WTC11 (cell line): ENCODE results near the gene COBL. TPM values are rescaled to one million over a fixed set of nuclear protein-coding genes. Genes with fewer than 3 reads are reported as not detected.

Experiments
- ATAC-seq: fragments of 200-7000 bp; cut with Tn5 transposase; 2 replicates; pipeline ENCODE4 v1.10.0; 2021; ENCODE audit warnings: mild to moderate bottlenecking, moderate library complexity
- CTCF ChIA-PET: fragments of 300-600 bp; sonication (Branson Sonifier 250); formaldehyde crosslinking; loops from one replicate; lab custom pipeline; 2021; ENCODE audit warnings: antibody characterized with exemption; lab: Charles Lee
- POLR2A ChIA-PET: fragments of 350-600 bp; sonication (Branson Sonifier 250); formaldehyde crosslinking; loops from one replicate; lab custom pipeline; 2021; ENCODE audit warnings: antibody characterized with exemption; lab: Charles Lee
- DNase-seq: peaks from one replicate; pipeline ENCODE4 v3.0.0; 2021; ENCODE audit warnings: low spot score
- H3K27ac Mint-ChIP-seq: 2 replicates; pipeline ENCODE4 v1.8.0; 2021; ENCODE audit warnings: mixed read lengths
- H3K27me3 Mint-ChIP-seq: 2 replicates; pipeline ENCODE4 v1.8.0; 2021; ENCODE audit warnings: low read depth, mild to moderate bottlenecking, moderate library complexity, mixed read lengths
- H3K36me3 Mint-ChIP-seq: 2 replicates; pipeline ENCODE4 v1.8.0; 2021; ENCODE audit warnings: mixed read lengths
- H3K4me1 Mint-ChIP-seq: 2 replicates; pipeline ENCODE4 v1.8.0; 2022; ENCODE audit warnings: mixed read lengths
- H3K4me3 Mint-ChIP-seq: 2 replicates; pipeline ENCODE4 v1.8.0; 2021; ENCODE audit warnings: mild to moderate bottlenecking, moderate library complexity, mixed read lengths
- H3K9me3 Mint-ChIP-seq: 2 replicates; pipeline ENCODE4 v1.8.0; 2021; ENCODE audit warnings: mixed read lengths
- ATF1 ChIP-seq: sonication (generic); formaldehyde crosslinking; IDR thresholded peaks from 2 replicates; pipeline ENCODE4 v1.8.1; 2023; ENCODE audit warnings: mild to moderate bottlenecking, moderate library complexity, missing genetic modification reagents
- CREB1 ChIP-seq: sonication (generic); formaldehyde crosslinking; IDR thresholded peaks from 2 replicates; pipeline ENCODE4 v1.8.0; 2023; ENCODE audit warnings: mild to moderate bottlenecking, missing genetic modification reagents
- GABPB1 ChIP-seq: sonication (generic); formaldehyde crosslinking; IDR thresholded peaks from 2 replicates; pipeline ENCODE4 v1.8.1; 2023; ENCODE audit warnings: mild to moderate bottlenecking, missing genetic modification reagents
- JUN ChIP-seq: sonication (generic); formaldehyde crosslinking; IDR thresholded peaks from 2 replicates; pipeline ENCODE4 v1.8.0; 2023; ENCODE audit warnings: mild to moderate bottlenecking, missing genetic modification reagents
- KAT7 ChIP-seq: sonication (generic); formaldehyde crosslinking; IDR thresholded peaks from 2 replicates; pipeline ENCODE4 v1.8.1; 2023; ENCODE audit warnings: missing genetic modification reagents, mild to moderate bottlenecking, borderline replicate concordance
- MLX ChIP-seq: sonication (generic); formaldehyde crosslinking; IDR thresholded peaks from 2 replicates; pipeline ENCODE4 v1.8.1; 2023; ENCODE audit warnings: mild to moderate bottlenecking, missing genetic modification reagents, moderate library complexity
- NFYB ChIP-seq: sonication (generic); formaldehyde crosslinking; conservative IDR thresholded peaks from 2 replicates; pipeline ENCODE4 v1.8.0; 2022; ENCODE audit warnings: low read depth, missing genetic modification reagents
- ZBTB21 ChIP-seq: sonication (generic); formaldehyde crosslinking; IDR thresholded peaks from 2 replicates; pipeline ENCODE4 v1.8.1; 2023; ENCODE audit warnings: mild to moderate bottlenecking, missing genetic modification reagents, borderline replicate concordance
- ZNF138 ChIP-seq: sonication (generic); formaldehyde crosslinking; conservative IDR thresholded peaks from 2 replicates; pipeline ENCODE4 v1.8.1; 2022; ENCODE audit warnings: mild to moderate bottlenecking, moderate library complexity, missing genetic modification reagents
- ZNF232 ChIP-seq: sonication (generic); formaldehyde crosslinking; IDR thresholded peaks from 2 replicates; pipeline ENCODE4 v1.8.0; 2022; ENCODE audit warnings: mild to moderate bottlenecking, missing genetic modification reagents
- ZNF671 ChIP-seq: fragments of 250-450 bp; sonication (Bioruptor Pico); IDR thresholded peaks from 2 replicates; pipeline ENCODE4 v1.8.0; 2021; ENCODE audit warnings: mild to moderate bottlenecking
- total RNA-seq: library from RNA; stranded (reverse); gene quantifications from 3 replicates; pipeline ENCODE4 v1.2.3, GENCODE V29; 2021
- TF ChIP-seq, protein P1 (sequence below): sonication (generic); formaldehyde crosslinking; conservative IDR thresholded peaks from 2 replicates; pipeline ENCODE4 v1.8.1; 2022; ENCODE audit warnings: mild to moderate bottlenecking, missing genetic modification reagents
- TF ChIP-seq, protein P2 (sequence below): fragments of 250-450 bp; sonication (Bioruptor Pico); IDR thresholded peaks from 2 replicates; pipeline ENCODE4 v1.9.0; 2021; ENCODE audit warnings: mild to moderate bottlenecking, borderline replicate concordance
- TF ChIP-seq, protein P3 (sequence below): fragments of 200-600 bp; IDR thresholded peaks from 2 replicates; pipeline ENCODE4 v1.8.0; 2022; ENCODE audit warnings: antibody characterized with exemption
- TF ChIP-seq, protein P4 (sequence below): sonication (generic); formaldehyde crosslinking; IDR thresholded peaks from 2 replicates; pipeline ENCODE4 v1.8.0; 2023; ENCODE audit warnings: missing genetic modification reagents
- TF ChIP-seq, protein P5 (sequence below): sonication (generic); formaldehyde crosslinking; IDR thresholded peaks from 2 replicates; pipeline ENCODE4 v1.8.1; 2022; ENCODE audit warnings: low read depth, missing genetic modification reagents, borderline replicate concordance
- TF ChIP-seq, protein P6 (sequence below): sonication (generic); formaldehyde crosslinking; IDR thresholded peaks from 2 replicates; pipeline ENCODE4 v1.8.0; 2022; ENCODE audit warnings: missing genetic modification reagents

The COBL gene
- total RNA-seq, 1 experiment from 2014 or later: 36.5 TPM

- ATAC-seq (no peak), DNase-seq (no peak)
- TF ChIP-seq ZNF232 (CRISPR knock-in tag) (no peak), MLX (CRISPR knock-in tag) (no peak), ATF1 (CRISPR knock-in tag) (no peak)
- H3K4me1 Mint-ChIP-seq: peaks cover 22% of the 10 kb centered on the region
- POLR2A ChIA-PET: interaction anchor here (0.6 kb wide), 1 partner anchor 1920 kb away, joined by 3 read pairs; no protein-coding TSS in a partner anchor
- no peaks in the 10 kb centered on the region for H3K36me3 Mint-ChIP-seq
- CTCF ChIA-PET: interaction anchor here (0.5 to 2.7 kb wide), 4 partner anchors 15 to 115 kb away, joined by 3 to 11 read pairs (median 6); no protein-coding TSS in a partner anchor
- no peaks in the 10 kb centered on the region for H3K27me3 Mint-ChIP-seq
- no peaks in the 10 kb centered on the region for H3K9me3 Mint-ChIP-seq
- no peak overlapping the region for H3K4me3 Mint-ChIP-seq
- H3K27ac Mint-ChIP-seq: no peak overlapping the region
Observed at GRCh38 chr7:51251290-51251689, 65.3 kb downstream of the COBL start.

DNA sequence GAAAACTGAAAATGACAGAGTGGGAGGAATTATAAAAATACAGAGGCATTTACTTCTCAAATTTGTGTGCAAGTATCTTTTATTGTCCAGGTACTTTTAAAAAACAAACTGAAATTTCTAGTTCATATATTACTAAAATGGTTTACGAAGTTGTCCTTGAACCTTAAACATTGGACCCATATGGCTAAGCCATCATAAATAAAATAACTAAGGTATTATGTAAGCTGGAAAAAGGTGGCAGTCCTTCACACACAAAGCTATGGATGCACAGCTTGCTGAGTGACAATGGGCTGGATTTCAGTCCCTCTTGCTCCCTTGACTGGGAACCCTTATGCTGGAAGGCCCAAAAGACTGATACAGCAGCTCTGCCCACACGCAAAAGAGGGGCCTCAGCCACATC lies 66.1 kb downstream of the COBL start:
- POLR2A ChIA-PET: no interaction called here
- TF ChIP-seq ZNF671 (CRISPR knock-in tag) (no peak), ZBTB21 (CRISPR knock-in tag) (no peak), GABPB1 (CRISPR knock-in tag) (no peak), ZNF138 (CRISPR knock-in tag) (no peak), JUN (CRISPR knock-in tag) (no peak), NFYB (CRISPR knock-in tag) (no peak), KAT7 (CRISPR knock-in tag) (no peak), CREB1 (CRISPR knock-in tag) (no peak)
- TF ChIP-seq, protein P1, sequence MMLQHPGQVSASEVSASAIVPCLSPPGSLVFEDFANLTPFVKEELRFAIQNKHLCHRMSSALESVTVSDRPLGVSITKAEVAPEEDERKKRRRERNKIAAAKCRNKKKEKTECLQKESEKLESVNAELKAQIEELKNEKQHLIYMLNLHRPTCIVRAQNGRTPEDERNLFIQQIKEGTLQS (CRISPR knock-in tag): no peak
- TF ChIP-seq, protein P2, sequence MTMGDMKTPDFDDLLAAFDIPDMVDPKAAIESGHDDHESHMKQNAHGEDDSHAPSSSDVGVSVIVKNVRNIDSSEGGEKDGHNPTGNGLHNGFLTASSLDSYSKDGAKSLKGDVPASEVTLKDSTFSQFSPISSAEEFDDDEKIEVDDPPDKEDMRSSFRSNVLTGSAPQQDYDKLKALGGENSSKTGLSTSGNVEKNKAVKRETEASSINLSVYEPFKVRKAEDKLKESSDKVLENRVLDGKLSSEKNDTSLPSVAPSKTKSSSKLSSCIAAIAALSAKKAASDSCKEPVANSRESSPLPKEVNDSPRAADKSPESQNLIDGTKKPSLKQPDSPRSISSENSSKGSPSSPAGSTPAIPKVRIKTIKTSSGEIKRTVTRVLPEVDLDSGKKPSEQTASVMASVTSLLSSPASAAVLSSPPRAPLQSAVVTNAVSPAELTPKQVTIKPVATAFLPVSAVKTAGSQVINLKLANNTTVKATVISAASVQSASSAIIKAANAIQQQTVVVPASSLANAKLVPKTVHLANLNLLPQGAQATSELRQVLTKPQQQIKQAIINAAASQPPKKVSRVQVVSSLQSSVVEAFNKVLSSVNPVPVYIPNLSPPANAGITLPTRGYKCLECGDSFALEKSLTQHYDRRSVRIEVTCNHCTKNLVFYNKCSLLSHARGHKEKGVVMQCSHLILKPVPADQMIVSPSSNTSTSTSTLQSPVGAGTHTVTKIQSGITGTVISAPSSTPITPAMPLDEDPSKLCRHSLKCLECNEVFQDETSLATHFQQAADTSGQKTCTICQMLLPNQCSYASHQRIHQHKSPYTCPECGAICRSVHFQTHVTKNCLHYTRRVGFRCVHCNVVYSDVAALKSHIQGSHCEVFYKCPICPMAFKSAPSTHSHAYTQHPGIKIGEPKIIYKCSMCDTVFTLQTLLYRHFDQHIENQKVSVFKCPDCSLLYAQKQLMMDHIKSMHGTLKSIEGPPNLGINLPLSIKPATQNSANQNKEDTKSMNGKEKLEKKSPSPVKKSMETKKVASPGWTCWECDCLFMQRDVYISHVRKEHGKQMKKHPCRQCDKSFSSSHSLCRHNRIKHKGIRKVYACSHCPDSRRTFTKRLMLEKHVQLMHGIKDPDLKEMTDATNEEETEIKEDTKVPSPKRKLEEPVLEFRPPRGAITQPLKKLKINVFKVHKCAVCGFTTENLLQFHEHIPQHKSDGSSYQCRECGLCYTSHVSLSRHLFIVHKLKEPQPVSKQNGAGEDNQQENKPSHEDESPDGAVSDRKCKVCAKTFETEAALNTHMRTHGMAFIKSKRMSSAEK (CRISPR knock-in tag): no peak
- TF ChIP-seq, protein P3, sequence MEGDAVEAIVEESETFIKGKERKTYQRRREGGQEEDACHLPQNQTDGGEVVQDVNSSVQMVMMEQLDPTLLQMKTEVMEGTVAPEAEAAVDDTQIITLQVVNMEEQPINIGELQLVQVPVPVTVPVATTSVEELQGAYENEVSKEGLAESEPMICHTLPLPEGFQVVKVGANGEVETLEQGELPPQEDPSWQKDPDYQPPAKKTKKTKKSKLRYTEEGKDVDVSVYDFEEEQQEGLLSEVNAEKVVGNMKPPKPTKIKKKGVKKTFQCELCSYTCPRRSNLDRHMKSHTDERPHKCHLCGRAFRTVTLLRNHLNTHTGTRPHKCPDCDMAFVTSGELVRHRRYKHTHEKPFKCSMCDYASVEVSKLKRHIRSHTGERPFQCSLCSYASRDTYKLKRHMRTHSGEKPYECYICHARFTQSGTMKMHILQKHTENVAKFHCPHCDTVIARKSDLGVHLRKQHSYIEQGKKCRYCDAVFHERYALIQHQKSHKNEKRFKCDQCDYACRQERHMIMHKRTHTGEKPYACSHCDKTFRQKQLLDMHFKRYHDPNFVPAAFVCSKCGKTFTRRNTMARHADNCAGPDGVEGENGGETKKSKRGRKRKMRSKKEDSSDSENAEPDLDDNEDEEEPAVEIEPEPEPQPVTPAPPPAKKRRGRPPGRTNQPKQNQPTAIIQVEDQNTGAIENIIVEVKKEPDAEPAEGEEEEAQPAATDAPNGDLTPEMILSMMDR: no peak
- TF ChIP-seq, protein P4, sequence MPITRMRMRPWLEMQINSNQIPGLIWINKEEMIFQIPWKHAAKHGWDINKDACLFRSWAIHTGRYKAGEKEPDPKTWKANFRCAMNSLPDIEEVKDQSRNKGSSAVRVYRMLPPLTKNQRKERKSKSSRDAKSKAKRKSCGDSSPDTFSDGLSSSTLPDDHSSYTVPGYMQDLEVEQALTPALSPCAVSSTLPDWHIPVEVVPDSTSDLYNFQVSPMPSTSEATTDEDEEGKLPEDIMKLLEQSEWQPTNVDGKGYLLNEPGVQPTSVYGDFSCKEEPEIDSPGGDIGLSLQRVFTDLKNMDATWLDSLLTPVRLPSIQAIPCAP: no peak
- TF ChIP-seq, protein P5, sequence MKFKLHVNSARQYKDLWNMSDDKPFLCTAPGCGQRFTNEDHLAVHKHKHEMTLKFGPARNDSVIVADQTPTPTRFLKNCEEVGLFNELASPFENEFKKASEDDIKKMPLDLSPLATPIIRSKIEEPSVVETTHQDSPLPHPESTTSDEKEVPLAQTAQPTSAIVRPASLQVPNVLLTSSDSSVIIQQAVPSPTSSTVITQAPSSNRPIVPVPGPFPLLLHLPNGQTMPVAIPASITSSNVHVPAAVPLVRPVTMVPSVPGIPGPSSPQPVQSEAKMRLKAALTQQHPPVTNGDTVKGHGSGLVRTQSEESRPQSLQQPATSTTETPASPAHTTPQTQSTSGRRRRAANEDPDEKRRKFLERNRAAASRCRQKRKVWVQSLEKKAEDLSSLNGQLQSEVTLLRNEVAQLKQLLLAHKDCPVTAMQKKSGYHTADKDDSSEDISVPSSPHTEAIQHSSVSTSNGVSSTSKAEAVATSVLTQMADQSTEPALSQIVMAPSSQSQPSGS: no peak
- TF ChIP-seq, protein P6, sequence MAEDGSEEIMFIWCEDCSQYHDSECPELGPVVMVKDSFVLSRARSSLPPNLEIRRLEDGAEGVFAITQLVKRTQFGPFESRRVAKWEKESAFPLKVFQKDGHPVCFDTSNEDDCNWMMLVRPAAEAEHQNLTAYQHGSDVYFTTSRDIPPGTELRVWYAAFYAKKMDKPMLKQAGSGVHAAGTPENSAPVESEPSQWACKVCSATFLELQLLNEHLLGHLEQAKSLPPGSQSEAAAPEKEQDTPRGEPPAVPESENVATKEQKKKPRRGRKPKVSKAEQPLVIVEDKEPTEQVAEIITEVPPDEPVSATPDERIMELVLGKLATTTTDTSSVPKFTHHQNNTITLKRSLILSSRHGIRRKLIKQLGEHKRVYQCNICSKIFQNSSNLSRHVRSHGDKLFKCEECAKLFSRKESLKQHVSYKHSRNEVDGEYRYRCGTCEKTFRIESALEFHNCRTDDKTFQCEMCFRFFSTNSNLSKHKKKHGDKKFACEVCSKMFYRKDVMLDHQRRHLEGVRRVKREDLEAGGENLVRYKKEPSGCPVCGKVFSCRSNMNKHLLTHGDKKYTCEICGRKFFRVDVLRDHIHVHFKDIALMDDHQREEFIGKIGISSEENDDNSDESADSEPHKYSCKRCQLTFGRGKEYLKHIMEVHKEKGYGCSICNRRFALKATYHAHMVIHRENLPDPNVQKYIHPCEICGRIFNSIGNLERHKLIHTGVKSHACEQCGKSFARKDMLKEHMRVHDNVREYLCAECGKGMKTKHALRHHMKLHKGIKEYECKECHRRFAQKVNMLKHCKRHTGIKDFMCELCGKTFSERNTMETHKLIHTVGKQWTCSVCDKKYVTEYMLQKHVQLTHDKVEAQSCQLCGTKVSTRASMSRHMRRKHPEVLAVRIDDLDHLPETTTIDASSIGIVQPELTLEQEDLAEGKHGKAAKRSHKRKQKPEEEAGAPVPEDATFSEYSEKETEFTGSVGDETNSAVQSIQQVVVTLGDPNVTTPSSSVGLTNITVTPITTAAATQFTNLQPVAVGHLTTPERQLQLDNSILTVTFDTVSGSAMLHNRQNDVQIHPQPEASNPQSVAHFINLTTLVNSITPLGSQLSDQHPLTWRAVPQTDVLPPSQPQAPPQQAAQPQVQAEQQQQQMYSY (CRISPR knock-in tag): no peak
- Mint-ChIP-seq H3K4me3 (no peak overlapping the region), H3K27ac (no peak overlapping the region), H3K4me1 (peaks cover 17% of the 10 kb centered on the region; the same call in 1 of the 2 replicates), H3K36me3 (no peaks in the 10 kb centered on the region), H3K27me3 (no peaks in the 10 kb centered on the region), H3K9me3 (no peaks in the 10 kb centered on the region)
- DNase-seq (no peak), ATAC-seq (no peak)
- CTCF ChIA-PET: interaction anchor here (1.2 to 2.7 kb wide), 4 partner anchors 14 to 197 kb away, joined by 3 to 11 read pairs (median 6); no protein-coding TSS in a partner anchor
